ENCODE measurements around the gene MDM1.

DNA sequence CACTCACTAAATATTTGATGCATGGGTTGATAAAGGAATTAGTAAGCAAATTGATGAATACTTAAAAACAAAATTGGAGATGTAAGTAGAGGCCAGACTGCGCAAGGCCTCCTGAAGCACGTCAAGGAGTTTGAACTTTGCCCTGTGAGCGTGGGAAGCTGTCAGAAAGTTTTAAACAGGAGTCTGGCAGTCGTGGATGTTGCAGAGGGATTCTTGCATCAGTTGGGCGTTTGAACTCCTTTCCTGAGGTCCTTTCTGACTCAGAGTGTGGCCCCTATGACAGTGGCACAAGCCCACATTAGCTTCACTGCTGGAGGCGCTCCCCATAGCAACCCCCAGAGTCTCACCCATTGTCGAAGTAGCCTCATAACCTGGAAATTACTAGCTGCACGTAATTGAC is 60.8 kb downstream of the MDM1 start:
- TF ChIP-seq CTCF (IDR thresholded peaks at IDR 0.05; ENCODE audit: poor library complexity) (no peak), EZH2 (IDR thresholded peaks at IDR 0.05; ENCODE audit: borderline replicate concordance) (no peak)

Data from hepatocyte (in vitro differentiated cells).